Measurements from ENCODE around the gene ARPC5.

Gene ARPC5

GRCh38 chr1:183655562-183656075, 20.0 kb upstream of the ARPC5 start:
- TF ChIP-seq CTCF (IDR thresholded peaks at IDR 0.05; ENCODE audit: low read depth, low read length, missing control alignments): peak; percentile 75
- peak; percentile 73 for DNase-seq (ENCODE audit: low read depth)
- in situ Hi-C loops (cut with HindIII; ENCODE audit: low sequenced_read_pairs): loop anchor here (10.0 kb wide), 1 partner anchor 259 kb away; no protein-coding TSS in a partner anchor
- no peak overlapping the region for H3K4me3 ChIP-seq (ENCODE audit: low read depth, low read length)

GRCh38 chr1:183654706-183655105, 19.1 kb upstream of the ARPC5 start:
- in situ Hi-C loops (cut with HindIII; ENCODE audit: low sequenced_read_pairs): loop anchor here (10.0 kb wide), 1 partner anchor 260 kb away; no protein-coding TSS in a partner anchor
- no peak for DNase-seq (ENCODE audit: low read depth)
- H3K4me3 ChIP-seq (ENCODE audit: low read depth, low read length): no peak overlapping the region
- TF ChIP-seq CTCF (IDR thresholded peaks at IDR 0.05; ENCODE audit: low read depth, low read length, missing control alignments): no peak

GRCh38 chr1:183653876-183654451, 18.4 kb upstream of the ARPC5 start:
- in situ Hi-C loops (cut with HindIII; ENCODE audit: low sequenced_read_pairs): loop anchor here (10.0 kb wide), 1 partner anchor 261 kb away; no protein-coding TSS in a partner anchor
- no peak for DNase-seq (ENCODE audit: low read depth)
- TF ChIP-seq CTCF (IDR thresholded peaks at IDR 0.05; ENCODE audit: low read depth, low read length, missing control alignments): no peak
- H3K4me3 ChIP-seq (ENCODE audit: low read depth, low read length): no peak overlapping the region

GRCh38 chr1:183653462-183653794, 17.8 kb upstream of the ARPC5 start:
- H3K4me3 ChIP-seq (ENCODE audit: low read depth, low read length): no peak overlapping the region
- in situ Hi-C loops (cut with HindIII; ENCODE audit: low sequenced_read_pairs): loop anchor here (10.0 kb wide), 1 partner anchor 261 kb away; no protein-coding TSS in a partner anchor
- TF ChIP-seq CTCF (IDR thresholded peaks at IDR 0.05; ENCODE audit: low read depth, low read length, missing control alignments): no peak
- DNase-seq (ENCODE audit: low read depth): no peak

- DNase-seq (ENCODE audit: low read depth): no peak
- H3K4me3 ChIP-seq (ENCODE audit: low read depth, low read length): no peak within 1 kb of the TSS
- in situ Hi-C loops (cut with HindIII; ENCODE audit: low sequenced_read_pairs): loop anchor here (10.0 kb wide), 1 partner anchor 262 kb away; no protein-coding TSS in a partner anchor
- TF ChIP-seq CTCF (IDR thresholded peaks at IDR 0.05; ENCODE audit: low read depth, low read length, missing control alignments): no peak
Measured at GRCh38 chr1:183652547-183653461, 17.2 kb upstream of the ARPC5 start, which contains the start of gene APOBEC4. APOBEC4 (minus strand) TSS chr1:183653316; CDS start chr1:183648781, 4,535 bp downstream.

GRCh38 chr1:183652107-183652506, 16.5 kb upstream of the ARPC5 start:
- H3K4me3 ChIP-seq (ENCODE audit: low read depth, low read length): no peak overlapping the region
- DNase-seq (ENCODE audit: low read depth): no peak
- in situ Hi-C loops (cut with HindIII; ENCODE audit: low sequenced_read_pairs): loop anchor here (10.0 kb wide), 1 partner anchor 263 kb away; no protein-coding TSS in a partner anchor
- no peak for TF ChIP-seq CTCF (IDR thresholded peaks at IDR 0.05; ENCODE audit: low read depth, low read length, missing control alignments)

Measured in astrocyte of the cerebellum (primary cell).